Umbilical cord (tissue), 2 donors: Measurements from ENCODE around the gene OGDH. TPM values are rescaled to one million over a fixed set of nuclear protein-coding genes. Genes with fewer than 3 reads are reported as not detected.
A peak's percentile ranks its signal among the peaks of the same experiment; 100 is the strongest.

Experiments
- DNase-seq: peaks from one replicate; pipeline ENCODE4 v3.0.0-alpha.2; 2015; ENCODE audit warnings: low spot score
- total RNA-seq: library from RNA; depleted of rRNA; stranded (reverse); fragments of >200 nt; gene quantifications from one replicate; pipeline ENCODE4 v1.2.3, GENCODE V29; 2014; ENCODE audit warnings: low replicate concordance; ENCODE audit not compliant: insufficient read depth

OGDH gene
- total RNA-seq, 1 donor from 2014 or later: 33.9 TPM

GRCh38 chr7:44618045-44618444 is 11.6 kb downstream of the OGDH start:
- no peak for DNase-seq

- DNase-seq: peak; percentile 68
Measured at GRCh38 chr7:44618753-44619152, 12.3 kb downstream of the OGDH start.

DNA sequence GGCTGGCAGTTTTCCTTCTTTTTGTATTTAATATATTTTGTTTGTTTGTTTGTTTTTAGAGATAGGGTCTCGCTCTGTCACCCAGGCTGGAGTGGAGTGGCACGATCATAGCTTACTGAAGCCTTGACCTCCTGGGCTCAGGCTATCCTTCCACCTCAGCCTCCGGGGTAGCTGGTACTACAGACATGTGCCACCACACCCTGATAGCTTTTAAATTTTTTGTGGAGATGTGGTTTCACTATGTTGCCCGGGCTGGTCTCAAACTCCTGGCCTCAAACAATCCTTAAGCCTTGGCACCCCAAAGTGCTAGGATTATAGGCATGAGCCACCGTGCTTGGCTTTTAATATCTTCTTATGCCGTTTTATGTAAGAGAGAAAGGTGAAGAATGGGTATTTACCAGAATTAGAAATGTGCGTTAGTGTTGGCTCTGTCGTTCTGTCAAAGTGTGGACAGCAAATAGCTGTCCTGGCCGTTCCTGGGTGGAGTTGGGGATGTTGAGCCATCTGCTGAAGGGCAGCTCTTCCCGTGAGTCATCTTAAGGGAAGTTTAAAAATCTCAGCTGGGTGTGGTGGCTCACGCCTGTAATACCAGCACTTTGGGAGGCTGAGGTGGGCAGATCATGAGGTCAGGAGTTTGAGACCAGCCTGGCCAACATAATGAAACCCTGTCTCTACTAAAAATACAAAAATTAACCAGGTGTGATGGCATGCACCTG is 14.8 kb downstream of the OGDH start:
- DNase-seq: no peak

DNA sequence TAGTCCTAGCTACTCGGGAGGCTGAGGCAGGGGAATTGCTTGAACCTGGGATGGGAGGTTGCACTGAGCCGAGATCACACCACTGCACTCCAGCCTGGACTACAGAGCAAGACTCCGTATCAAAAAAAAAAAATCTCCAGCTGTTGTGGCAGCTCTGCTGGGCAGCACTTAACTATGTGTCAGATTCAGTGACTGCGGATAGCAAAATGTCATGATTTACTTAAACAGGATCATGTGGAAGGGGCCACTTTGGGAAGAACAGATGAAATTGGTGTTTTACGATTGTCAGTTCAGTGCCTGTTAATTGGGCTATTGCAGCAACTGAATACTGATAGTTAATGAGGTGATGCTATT is 15.3 kb downstream of the OGDH start:
- DNase-seq: no peak

DNA sequence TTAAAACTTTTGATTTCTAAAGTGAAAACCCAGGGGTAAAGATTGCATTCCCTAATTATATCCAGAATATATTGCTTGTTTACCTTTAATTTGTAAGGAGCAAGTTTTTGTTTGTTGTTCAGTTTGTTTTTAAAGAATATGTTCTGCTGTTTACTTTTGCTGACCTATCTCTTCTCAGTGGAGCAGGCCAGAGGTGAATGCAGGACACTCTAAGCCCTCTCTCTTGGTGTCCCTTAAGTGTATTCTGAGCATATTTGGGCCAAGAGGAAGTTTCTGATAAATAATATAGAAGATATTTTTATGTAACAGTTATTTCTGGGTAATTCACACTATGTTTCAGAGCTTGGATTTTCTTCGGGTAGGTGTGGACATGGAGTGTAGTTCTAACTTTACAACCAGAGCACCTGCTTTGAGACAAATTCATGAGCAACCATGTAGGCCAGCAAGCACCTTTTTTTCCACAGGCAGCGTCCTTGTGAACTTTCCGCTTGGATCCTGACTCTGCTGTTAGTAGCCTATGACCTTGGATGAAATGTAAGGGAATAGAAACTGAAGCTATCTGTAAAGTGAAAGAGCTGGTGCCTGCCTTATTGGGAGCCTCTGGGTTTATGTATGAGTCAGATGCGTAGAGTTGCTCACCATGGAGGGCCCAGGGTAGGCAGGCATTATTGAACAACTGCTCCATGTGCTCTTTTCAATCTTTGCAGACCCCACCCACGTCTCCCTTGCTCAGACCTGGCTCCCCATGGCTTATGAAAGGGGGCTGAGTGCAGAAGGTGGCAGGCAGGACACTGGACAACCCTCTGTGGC is 16.1 kb downstream of the OGDH start:
- no peak for DNase-seq

DNA sequence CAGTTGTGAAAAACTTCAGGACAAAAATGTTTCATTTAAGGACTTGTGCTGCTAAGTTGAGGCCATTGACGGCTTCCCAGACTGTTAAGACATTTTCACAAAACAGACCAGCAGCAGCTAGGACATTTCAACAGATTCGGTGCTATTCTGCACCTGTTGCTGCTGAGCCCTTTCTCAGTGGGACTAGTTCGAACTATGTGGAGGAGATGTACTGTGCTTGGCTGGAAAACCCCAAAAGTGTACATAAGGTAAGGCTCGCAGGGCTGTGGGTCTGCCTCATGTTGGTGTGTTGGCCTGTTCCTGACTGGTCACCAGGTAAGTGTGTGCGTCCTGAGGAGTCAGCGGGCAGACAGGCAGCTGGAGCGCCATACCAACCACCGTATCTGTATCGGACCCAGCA is 17.9 kb downstream of the OGDH start:
- no peak for DNase-seq

DNA sequence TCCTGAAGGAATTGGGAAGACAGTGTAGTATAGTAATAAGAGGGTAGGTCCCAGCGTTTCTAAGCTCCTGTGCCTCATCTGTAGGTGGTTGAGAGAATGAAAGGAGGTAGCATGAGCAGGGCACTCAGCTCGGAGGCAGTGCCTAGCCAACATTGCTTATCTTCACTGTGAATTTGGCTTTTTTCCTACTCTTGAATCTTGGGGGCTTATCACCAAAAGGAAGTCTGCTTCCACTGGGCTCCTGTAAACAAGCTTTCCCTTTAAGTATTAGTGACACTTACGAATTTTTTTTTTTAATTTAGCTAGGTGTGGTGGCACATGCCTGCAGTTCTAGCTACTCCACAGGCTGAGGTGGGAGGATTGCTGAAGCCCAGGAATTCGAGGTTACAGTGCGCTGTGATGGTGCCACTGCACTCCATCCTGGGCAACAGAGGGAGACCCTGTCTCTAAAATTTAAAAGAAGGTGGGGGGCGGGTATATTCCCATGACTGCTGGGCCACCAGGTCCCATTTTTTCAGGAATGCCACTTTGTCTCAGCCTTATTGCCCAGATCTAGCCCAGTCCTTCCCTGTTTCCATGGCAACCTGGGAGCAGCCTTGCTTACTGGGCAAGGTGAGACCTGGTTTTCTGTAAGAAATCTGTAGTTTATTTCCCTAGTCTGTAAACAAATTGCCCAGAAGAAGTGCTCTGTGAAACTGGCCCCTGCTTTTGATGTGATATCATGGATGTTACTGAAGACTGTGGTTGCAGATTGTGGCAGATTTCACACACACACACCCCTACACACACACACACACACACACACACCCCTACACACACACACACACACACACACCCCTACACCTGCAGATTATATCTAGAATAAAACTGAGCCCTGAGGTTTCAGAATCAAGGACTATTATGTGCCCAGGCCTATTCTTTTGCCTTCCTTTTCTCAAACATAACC is 19.4 kb downstream of the OGDH start:
- no peak for DNase-seq

DNA sequence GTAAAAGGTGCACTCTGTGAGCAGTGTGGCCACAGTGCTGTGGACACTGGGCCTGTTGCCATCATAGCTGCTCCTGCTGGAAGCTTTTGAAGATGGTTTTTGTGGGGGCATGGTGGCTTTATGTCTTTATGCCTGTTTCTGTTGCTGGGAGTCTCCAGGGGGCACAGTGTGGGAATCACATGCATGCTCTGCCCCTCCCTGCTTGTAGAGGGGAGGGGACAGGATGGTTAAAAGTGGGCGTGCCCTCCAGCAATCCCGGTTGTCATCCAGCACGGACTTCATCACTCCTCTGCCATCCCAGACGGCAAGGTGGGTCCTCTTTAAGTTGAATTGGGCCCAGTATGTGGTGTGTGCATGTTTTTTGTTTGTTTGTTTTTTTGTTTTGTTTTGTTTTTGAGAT is 20.2 kb downstream of the OGDH start:
- DNase-seq: no peak

- no peak for DNase-seq
Measured at GRCh38 chr7:44629829-44630522, 23.5 kb downstream of the OGDH start.

DNA sequence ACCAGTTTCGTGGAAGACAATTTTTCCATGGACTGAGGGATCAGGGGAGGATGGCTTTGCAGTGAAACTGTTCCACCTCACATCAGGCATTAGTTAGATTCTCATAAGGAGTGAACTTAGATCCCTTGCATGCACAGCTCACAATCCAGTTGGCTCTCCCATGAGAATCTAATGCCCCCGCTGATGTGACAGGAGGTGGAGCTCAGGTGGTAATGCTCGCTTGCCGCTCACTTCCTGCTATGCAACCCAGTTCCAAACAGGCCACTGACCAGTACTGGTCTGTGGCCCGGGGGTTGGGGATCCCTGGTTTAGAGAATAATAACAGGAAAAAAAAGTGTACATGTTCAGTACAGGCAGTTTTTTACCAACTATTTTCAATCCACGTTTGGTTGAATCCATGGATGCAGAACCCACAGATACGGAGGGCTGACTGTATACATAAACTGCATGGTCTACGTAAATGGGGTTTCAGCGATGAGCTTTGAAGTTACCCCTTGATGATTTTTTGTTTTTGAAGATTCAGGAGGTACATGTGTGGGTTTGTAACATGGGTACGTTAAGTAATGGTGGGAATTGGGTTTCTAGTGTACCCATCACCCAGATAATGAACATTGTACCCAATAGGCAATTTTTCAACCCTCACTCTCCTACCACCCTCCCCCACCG is 24.5 kb downstream of the OGDH start:
- DNase-seq: no peak

DNA sequence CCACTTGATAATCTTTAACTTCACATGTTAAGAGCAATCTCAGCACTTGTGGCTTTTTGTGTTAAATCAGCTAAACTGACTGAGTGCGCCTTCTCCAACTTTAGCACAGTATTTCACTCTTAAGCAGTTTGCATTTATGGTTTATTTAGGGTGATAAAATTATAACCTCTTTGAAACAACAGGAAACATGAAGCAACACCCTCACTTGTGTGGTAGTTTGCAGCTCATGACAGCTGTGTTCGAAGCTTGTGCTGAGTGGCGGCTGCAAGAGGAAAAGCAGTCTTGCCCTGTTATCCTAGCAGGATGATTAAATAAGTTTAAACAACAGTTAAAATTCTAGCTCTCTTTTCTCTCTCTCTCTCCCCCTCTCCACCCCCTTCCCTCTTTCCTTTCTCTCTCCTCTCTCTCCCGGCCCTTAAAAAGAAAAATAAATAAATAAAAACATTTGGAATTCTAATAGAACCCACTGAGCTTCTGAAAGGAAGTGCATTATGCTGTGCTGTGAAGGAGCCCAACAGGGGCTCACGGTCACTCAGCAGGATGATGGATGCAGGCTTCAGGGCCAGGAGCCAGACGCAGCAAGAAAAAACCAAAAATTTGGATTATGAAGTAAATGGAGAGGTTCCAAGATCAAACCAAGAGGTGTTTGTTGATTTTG is 25.2 kb downstream of the OGDH start:
- no peak for DNase-seq

DNA sequence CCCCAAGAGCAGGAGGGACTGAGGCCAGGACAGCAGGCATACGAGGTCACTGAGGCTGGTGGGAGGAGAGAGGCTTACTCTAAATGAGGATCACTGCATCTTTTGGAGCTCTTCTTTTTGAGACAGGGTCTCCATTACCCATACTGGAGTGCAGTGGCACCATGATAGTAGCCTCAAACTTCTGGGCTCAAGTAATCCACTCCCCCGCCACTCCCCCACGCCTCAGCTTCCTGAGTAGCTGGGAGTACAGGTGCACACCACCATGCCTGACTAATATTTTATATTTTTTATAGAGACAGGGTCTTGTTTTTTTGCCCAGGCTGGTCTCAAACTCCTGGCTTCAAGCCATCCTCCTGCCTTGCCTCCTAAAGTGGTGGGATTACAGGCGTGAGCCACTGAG is 25.8 kb downstream of the OGDH start:
- no peak for DNase-seq

GRCh38 chr7:44633254-44634186 is 27.1 kb downstream of the OGDH start:
- DNase-seq: peak; percentile 38

- DNase-seq: no peak
Measured at GRCh38 chr7:44634187-44634838, 27.9 kb downstream of the OGDH start.

- peak; percentile 72 for DNase-seq
Measured at GRCh38 chr7:44634839-44635591, 28.6 kb downstream of the OGDH start.

DNA sequence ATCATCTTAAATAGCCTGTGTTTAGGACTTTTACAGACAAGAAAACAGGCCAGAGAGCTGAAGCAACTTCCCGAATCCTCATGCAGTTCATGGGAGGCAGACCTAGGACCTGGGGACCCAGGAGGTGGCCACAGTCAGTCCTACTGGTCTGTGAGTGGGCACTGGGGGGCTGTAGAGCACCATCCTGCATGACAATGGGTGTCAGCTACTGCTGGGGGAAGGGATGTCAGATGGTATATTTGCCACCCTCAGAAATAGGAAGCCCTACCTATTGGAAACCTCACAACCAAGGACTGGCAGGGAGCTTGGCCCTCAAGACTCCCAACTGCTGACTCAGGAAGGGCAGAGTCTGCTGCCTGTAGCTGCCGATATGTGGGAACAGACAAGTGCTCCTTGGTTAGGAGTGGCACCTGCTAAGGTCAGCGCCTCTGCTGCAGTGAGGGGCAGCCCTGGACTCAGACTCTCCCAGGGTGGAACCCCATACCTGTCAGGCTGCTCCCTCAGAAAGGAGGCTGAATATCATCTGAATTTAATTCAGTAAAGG is 29.7 kb downstream of the OGDH start:
- no peak for DNase-seq

- DNase-seq: no peak
Measured at GRCh38 chr7:44636926-44637325, 30.5 kb downstream of the OGDH start.
